MM.1S (cell line): ENCODE measurements around the gene SCGB3A1.

ENCODE experiments used
- DNase-seq: peaks from one replicate; pipeline ENCODE4 v3.0.0-alpha.2; 2015
- H2AFZ ChIP-seq: fragments of 300-600 bp; sonication (generic); 2 replicates; pipeline ENCODE4 v1.6.0; 2016; ENCODE audit warnings: antibody characterized with exemption, low read length
- H3F3A ChIP-seq: fragments of 300-600 bp; sonication (generic); 2 replicates; pipeline ENCODE4 v1.6.1; 2016; ENCODE audit warnings: mild to moderate bottlenecking, antibody characterized with exemption, low read length, moderate library complexity, mixed read lengths; ENCODE audit not compliant: insufficient read depth
- H3K27ac ChIP-seq: fragments of 300-600 bp; sonication (generic); 2 replicates; pipeline ENCODE4 v1.5.1; 2016; ENCODE audit warnings: mild to moderate bottlenecking, low read length
- H3K27me3 ChIP-seq: fragments of 300-600 bp; sonication (generic); replicated peaks from 2 replicates; pipeline ENCODE4 v1.6.0; 2016; ENCODE audit warnings: low read length; ENCODE audit not compliant: insufficient read depth
- H3K36me3 ChIP-seq: fragments of 300-600 bp; sonication (generic); replicated peaks from 2 replicates; pipeline ENCODE4 v1.6.1; 2016; ENCODE audit warnings: mild to moderate bottlenecking, low read length, mixed read lengths; ENCODE audit not compliant: insufficient read depth
- H3K4me1 ChIP-seq: fragments of 300-600 bp; sonication (generic); 2 replicates; pipeline ENCODE4 v1.6.1; 2016; ENCODE audit warnings: low read length, mixed read lengths
- H3K4me2 ChIP-seq: fragments of 300-600 bp; sonication (generic); 2 replicates; pipeline ENCODE4 v1.6.0; 2016; ENCODE audit warnings: low read depth, low read length
- H3K4me3 ChIP-seq: fragments of 300-600 bp; sonication (generic); 2 replicates; pipeline ENCODE4 v1.5.1; 2016; ENCODE audit warnings: low read length, mixed read lengths
- H3K79me2 ChIP-seq: fragments of 300-600 bp; sonication (generic); 2 replicates; pipeline ENCODE4 v1.6.1; 2016; ENCODE audit warnings: mixed run types, low read length, mixed read lengths
- H3K9ac ChIP-seq: fragments of 300-600 bp; sonication (generic); 2 replicates; pipeline ENCODE4 v1.6.1; 2016; ENCODE audit warnings: low read length, mixed read lengths
- H3K9me2 ChIP-seq: fragments of 300-600 bp; sonication (generic); replicated peaks from 2 replicates; pipeline ENCODE4 v1.6.1; 2016; ENCODE audit warnings: mild to moderate bottlenecking, low read length, mixed read lengths; ENCODE audit not compliant: insufficient read depth
- H3K9me3 ChIP-seq: fragments of 300-600 bp; sonication (generic); replicated peaks from 2 replicates; pipeline ENCODE4 v1.6.1; 2016; ENCODE audit warnings: mild to moderate bottlenecking, low read length, mixed read lengths; ENCODE audit not compliant: insufficient read depth
- H4K20me1 ChIP-seq: fragments of 300-600 bp; sonication (generic); 2 replicates; pipeline ENCODE4 v1.6.1; 2016; ENCODE audit warnings: mild to moderate bottlenecking, low read length, moderate library complexity, mixed read lengths; ENCODE audit not compliant: insufficient read depth
- EZH2 ChIP-seq: fragments of 300-600 bp; sonication (generic); optimal IDR thresholded peaks from 2 replicates; pipeline ENCODE3; 2017; ENCODE audit warnings: low read depth, mild to moderate bottlenecking, antibody characterized with exemption, low read length, mixed read lengths
- EZH2phosphoT487 ChIP-seq: fragments of 300-600 bp; sonication (generic); IDR thresholded peaks from 2 replicates; pipeline ENCODE4 v1.6.1; 2018; ENCODE audit warnings: antibody characterized with exemption, low read length
- TF ChIP-seq, protein P1 (sequence below): fragments of 300-600 bp; sonication (generic); IDR thresholded peaks from 2 replicates; pipeline ENCODE4 v1.5.1; 2016; ENCODE audit warnings: antibody characterized with exemption, low read length, mixed read lengths

SCGB3A1 gene

DNA sequence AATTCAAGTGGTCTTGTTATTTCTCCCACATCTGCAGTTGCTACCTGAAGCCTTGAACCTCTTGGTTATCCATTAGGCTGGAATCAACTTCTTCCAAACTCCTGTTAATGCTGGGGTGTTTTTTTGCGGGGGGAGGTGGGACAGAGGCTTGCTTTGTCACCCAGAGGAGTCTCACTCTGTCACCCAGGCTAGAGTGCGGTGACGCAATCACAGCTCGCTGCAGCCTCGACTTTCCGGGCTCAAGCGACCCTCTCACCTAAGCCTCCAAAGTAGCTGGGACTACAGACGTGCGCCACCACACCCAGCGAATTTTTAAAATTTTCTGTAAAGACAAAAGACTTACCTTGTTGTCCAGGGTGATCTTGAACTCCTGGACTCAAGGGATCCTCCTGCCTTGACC is 4.4 kb downstream of the SCGB3A1 start:
- Histone ChIP-seq H3K4me2 (no peak overlapping the region), H3K9me2 (no peaks in the 10 kb centered on the region), H3K9me3 (no peaks in the 10 kb centered on the region), H3K36me3 (no peaks in the 10 kb centered on the region), H2AFZ (no peak overlapping the region), H4K20me1 (no peaks in the 10 kb centered on the region), H3F3A (no peaks in the 10 kb centered on the region), H3K27ac (no peak overlapping the region), H3K4me1 (no peaks in the 10 kb centered on the region), H3K4me3 (no peak overlapping the region), H3K79me2 (no peaks in the 10 kb centered on the region), H3K27me3 (peaks cover 11% of the 10 kb centered on the region), H3K9ac (no peak overlapping the region)
- TF ChIP-seq, protein P1, sequence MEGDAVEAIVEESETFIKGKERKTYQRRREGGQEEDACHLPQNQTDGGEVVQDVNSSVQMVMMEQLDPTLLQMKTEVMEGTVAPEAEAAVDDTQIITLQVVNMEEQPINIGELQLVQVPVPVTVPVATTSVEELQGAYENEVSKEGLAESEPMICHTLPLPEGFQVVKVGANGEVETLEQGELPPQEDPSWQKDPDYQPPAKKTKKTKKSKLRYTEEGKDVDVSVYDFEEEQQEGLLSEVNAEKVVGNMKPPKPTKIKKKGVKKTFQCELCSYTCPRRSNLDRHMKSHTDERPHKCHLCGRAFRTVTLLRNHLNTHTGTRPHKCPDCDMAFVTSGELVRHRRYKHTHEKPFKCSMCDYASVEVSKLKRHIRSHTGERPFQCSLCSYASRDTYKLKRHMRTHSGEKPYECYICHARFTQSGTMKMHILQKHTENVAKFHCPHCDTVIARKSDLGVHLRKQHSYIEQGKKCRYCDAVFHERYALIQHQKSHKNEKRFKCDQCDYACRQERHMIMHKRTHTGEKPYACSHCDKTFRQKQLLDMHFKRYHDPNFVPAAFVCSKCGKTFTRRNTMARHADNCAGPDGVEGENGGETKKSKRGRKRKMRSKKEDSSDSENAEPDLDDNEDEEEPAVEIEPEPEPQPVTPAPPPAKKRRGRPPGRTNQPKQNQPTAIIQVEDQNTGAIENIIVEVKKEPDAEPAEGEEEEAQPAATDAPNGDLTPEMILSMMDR, result no peak
- no peak for TF ChIP-seq EZH2phosphoT487
- TF ChIP-seq EZH2, result no peak
- no peak for DNase-seq

DNA sequence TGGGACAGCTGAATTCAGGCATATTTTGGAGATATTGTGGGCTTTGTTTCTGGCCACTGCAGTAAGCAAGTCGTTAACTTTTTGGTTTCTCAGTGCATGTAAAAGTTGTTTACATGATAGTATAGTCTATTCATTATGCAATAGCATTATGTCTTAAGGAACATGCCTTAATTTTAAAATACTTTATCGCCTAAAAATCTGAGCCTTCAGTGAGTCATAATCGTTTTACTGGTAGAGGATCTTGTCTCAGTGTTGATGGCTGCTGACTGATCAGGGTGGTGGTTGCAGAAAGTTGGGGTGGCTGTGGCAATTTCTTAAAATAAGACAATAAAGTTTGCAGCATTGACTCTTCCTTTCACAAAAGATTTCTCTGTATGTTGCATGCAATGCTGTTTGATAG is 5.1 kb downstream of the SCGB3A1 start:
- TF ChIP-seq EZH2 (no peak), EZH2phosphoT487 (no peak)
- TF ChIP-seq, protein P1, result no peak
- Histone ChIP-seq H3K9me2 (no peaks in the 10 kb centered on the region), H3K79me2 (no peaks in the 10 kb centered on the region), H3K4me2 (no peak overlapping the region), H3K27ac (no peak overlapping the region), H4K20me1 (no peaks in the 10 kb centered on the region), H3K4me3 (no peak overlapping the region), H3K9me3 (no peaks in the 10 kb centered on the region), H3K36me3 (no peaks in the 10 kb centered on the region), H3K9ac (no peak overlapping the region), H2AFZ (no peak overlapping the region), H3F3A (no peaks in the 10 kb centered on the region), H3K27me3 (peaks cover 6% of the 10 kb centered on the region; the same call in 1 of the 2 replicates), H3K4me1 (no peaks in the 10 kb centered on the region)
- DNase-seq, result no peak

DNA sequence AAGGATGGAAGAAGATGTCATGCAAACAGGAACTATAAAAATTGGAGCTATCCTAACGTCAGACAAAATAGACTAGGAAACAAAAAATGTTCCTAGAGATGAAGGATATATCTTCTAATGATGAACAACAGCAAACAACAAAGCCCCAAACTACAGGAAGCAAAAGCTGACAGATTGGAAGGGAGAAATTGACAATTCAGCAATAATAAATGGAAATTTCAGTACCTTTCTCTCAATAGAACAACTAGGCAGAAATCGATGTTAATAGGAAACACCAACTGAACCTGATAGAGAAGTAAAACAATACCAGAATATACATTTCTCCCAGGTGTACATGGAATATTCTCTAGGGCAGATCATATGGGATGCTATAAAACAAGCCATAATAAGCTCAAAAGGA is 7.6 kb downstream of the SCGB3A1 start:
- Histone ChIP-seq H3K36me3 (no peaks in the 10 kb centered on the region), H3K27ac (no peak overlapping the region), H3K9me3 (no peaks in the 10 kb centered on the region), H4K20me1 (no peaks in the 10 kb centered on the region), H3K79me2 (no peaks in the 10 kb centered on the region), H3K9ac (no peak overlapping the region), H3K4me2 (no peak overlapping the region), H3K4me3 (no peak overlapping the region), H3K4me1 (no peaks in the 10 kb centered on the region), H3F3A (no peaks in the 10 kb centered on the region), H3K27me3 (no peaks in the 10 kb centered on the region), H2AFZ (no peak overlapping the region), H3K9me2 (no peaks in the 10 kb centered on the region)
- no peak for DNase-seq
- no peak for TF ChIP-seq EZH2phosphoT487

DNA sequence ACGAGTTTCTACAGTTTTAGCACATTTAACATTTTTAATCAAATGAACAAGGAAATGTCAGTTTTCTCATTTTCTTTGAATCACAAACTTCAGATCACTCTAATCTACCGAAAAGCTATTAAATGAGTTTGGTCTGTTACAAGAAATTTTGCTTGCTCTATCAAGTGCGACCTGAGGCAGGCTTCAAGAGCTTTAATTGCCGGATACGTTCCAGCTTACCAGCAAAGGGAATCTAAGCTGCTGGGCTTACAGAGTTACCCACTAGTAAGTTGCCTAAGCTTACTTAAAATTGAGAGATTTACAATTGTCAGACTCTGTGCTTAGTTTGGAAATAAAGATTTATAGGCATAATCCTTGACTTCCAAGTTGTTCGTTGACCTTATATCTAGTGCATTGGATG is 10.6 kb downstream of the SCGB3A1 start:
- Histone ChIP-seq H3K9me2 (no peaks in the 10 kb centered on the region), H2AFZ (no peak overlapping the region), H3K4me1 (no peaks in the 10 kb centered on the region), H3K27me3 (no peaks in the 10 kb centered on the region), H3K9ac (no peak overlapping the region), H3F3A (no peaks in the 10 kb centered on the region), H4K20me1 (no peaks in the 10 kb centered on the region), H3K9me3 (no peaks in the 10 kb centered on the region), H3K79me2 (no peaks in the 10 kb centered on the region), H3K27ac (no peak overlapping the region), H3K36me3 (no peaks in the 10 kb centered on the region), H3K4me2 (no peak overlapping the region), H3K4me3 (no peak overlapping the region)
- no peak for DNase-seq
- TF ChIP-seq EZH2 (no peak), EZH2phosphoT487 (no peak)
- TF ChIP-seq, protein P1, result no peak
